NOMO-1 treated with dmso at 0.1 percent for 144 hours (cell line): Measurements from ENCODE around the gene CPNE4.

Experiments
- DNase-seq: peaks from one replicate; lab custom pipeline; 2025; ENCODE audit not compliant: unreplicated experiment; lab: John Stamatoyannopoulos, UW

The CPNE4 gene

DNA sequence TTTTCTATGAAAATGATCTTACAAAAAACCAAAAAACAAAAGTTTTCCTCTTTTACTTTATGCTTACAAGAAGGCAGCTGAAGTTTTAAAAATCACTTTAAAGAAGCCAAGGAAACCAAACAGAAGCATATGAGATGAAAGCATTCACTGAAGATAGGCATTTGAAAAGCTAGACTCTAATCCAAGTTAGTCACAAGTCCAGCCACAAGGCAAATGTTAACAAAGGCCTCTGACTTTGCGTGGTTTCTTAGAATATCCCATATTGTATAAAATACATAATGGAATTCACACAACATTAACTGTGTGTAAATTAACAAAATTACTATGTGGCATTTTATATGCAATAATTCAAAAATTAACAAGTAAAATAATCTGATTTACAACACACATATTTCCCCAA is 549.7 kb downstream of the CPNE4 start:
- no peak for DNase-seq

DNA sequence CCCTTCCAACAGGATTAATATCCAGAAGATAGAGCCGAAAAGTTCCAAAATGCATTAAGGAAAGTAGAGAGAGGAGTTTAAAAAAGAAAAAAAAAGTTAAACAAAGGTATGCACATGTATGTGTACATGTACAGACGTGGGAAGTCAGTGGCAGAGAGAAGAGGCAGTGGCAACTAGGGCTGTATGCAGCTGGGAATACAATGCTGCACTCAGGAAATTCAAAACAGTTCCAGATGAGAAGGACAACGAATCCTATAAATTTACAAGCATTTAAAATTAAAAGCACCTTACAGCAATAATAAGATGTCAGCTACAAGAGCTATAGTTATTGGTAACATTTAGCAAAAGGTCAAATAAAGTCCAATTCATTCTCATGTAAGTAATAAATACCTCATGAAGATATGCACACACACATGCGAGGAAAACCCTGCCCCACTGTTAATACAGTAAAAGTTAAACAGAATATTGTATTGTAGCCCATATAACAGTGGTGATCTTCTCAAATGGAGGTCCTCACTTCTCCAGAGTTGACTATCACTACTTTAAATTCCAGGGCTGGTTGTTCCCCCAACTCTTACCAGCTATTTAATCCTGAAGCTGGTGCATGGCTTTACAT is 550.2 kb downstream of the CPNE4 start:
- no peak for DNase-seq
